GM12878 (cell line): ENCODE measurements around the gene CCL22. TPM values are rescaled to one million over a fixed set of nuclear protein-coding genes. Genes with fewer than 3 reads are reported as not detected.

Experiments used
- ATAC-seq: fragments of 200-7000 bp; cut with Tn5 transposase; 3 replicates; pipeline ENCODE4 v1.9.1; 2020; ENCODE audit warnings: mild to moderate bottlenecking, moderate library complexity
- BruUV-seq: library from RNA; stranded (reverse); fragments of 400-500 nt; replicated peaks from 2 replicates; lab custom pipeline; 2021; lab: Mats Ljungman, UMichigan
- CTCF ChIA-PET: fragments of 300-600 bp; sonication (Branson Sonifier 250); formaldehyde crosslinking; extraction: SDS; loops from one replicate; lab custom pipeline; 2021; ENCODE audit warnings: inconsistent platforms; lab: Yijun Ruan, JAX
- POLR2A ChIA-PET: fragments of 350-600 bp; formaldehyde crosslinking; extraction: SDS; loops from one replicate; lab custom pipeline; 2021; ENCODE audit warnings: inconsistent platforms; lab: Charles Lee
- RAD21 ChIA-PET: fragments of 300-600 bp; sonication (Branson Sonifier 250); formaldehyde crosslinking; loops from one replicate; lab custom pipeline; 2023; ENCODE audit warnings: antibody characterized with exemption; ENCODE audit not compliant: unreplicated experiment; lab: Charles Lee
- SMC1A ChIA-PET: fragments of 300-600 bp; sonication (Branson Sonifier 250); formaldehyde crosslinking; loops from one replicate; lab custom pipeline; 2023; ENCODE audit not compliant: unreplicated experiment, uncharacterized antibody; lab: Charles Lee
- DNase-seq: peaks from one replicate; pipeline ENCODE4 v3.0.0-alpha.2; 2011; ENCODE audit warnings: low read depth, low spot score
- FAIRE-seq: peaks from 3 replicates; lab custom pipeline; 2011; peaks lifted over from hg19 to GRCh38; lab: Jason Lieb, UNC
- H2AFZ ChIP-seq: 2 replicates; pipeline ENCODE4 v1.6.0; 2011; ENCODE audit warnings: low read depth, low read length, control low read depth; ENCODE audit not compliant: control insufficient read depth
- H3K27ac ChIP-seq: 2 replicates; pipeline ENCODE4 v1.5.1; 2011; ENCODE audit warnings: control low read depth; ENCODE audit not compliant: control insufficient read depth, insufficient read depth
- H3K27me3 ChIP-seq, 2 experiments: replicated peaks in 1 of 2; 2 replicates each; pipeline versions ENCODE4 v1.6.0 to v1.6.1; 2011; ENCODE audit warnings: low read length in 1 of 2; ENCODE audit not compliant: control insufficient read depth in 2 of 2, insufficient read depth in 2 of 2
- H3K36me3 ChIP-seq, 2 experiments: 2 replicates each; pipeline ENCODE4 v1.5.1; 2011; ENCODE audit warnings: low read length in 1 of 2; ENCODE audit not compliant: control insufficient read depth in 2 of 2, insufficient read depth in 2 of 2
- H3K4me1 ChIP-seq: 2 replicates; pipeline ENCODE4 v1.6.1; 2011; ENCODE audit warnings: mild to moderate bottlenecking, low read length, moderate library complexity, mixed read lengths; ENCODE audit not compliant: control insufficient read depth, insufficient read depth
- H3K4me2 ChIP-seq: 2 replicates; pipeline ENCODE4 v1.6.0; 2011; ENCODE audit warnings: control low read depth; ENCODE audit not compliant: control insufficient read depth, insufficient read depth
- H3K4me3 ChIP-seq: fragments of 200-600 bp; sonication (generic); 2 replicates; pipeline ENCODE4 v1.5.1; 2016
- H3K79me2 ChIP-seq: 2 replicates; pipeline ENCODE4 v1.6.0; 2011; ENCODE audit warnings: low read length; ENCODE audit not compliant: control insufficient read depth, insufficient read depth
- H3K9ac ChIP-seq: 2 replicates; pipeline ENCODE4 v1.8.0; 2011; ENCODE audit warnings: low read length, control low read depth, mixed read lengths; ENCODE audit not compliant: control insufficient read depth, insufficient read depth
- H3K9me3 ChIP-seq: replicated peaks from 3 replicates; pipeline ENCODE4 v1.5.1; 2011; ENCODE audit warnings: mild to moderate bottlenecking, low read length; ENCODE audit not compliant: control insufficient read depth, insufficient read depth
- H4K20me1 ChIP-seq: 2 replicates; pipeline ENCODE4 v1.6.0; 2011; ENCODE audit not compliant: control insufficient read depth, insufficient read depth
- BCLAF1 ChIP-seq: fragments of 450-650 bp; IDR thresholded peaks from 2 replicates; pipeline ENCODE4 v1.6.1; 2017; ENCODE audit warnings: antibody characterized with exemption, mild to moderate bottlenecking, moderate library complexity
- EED ChIP-seq: sonication (generic); IDR thresholded peaks from 2 replicates; pipeline ENCODE4 v1.6.1; 2016; ENCODE audit warnings: antibody characterized with exemption, low read depth
- KDM1A ChIP-seq: fragments of 200-600 bp; sonication (generic); IDR thresholded peaks from 2 replicates; pipeline ENCODE4 v1.6.1; 2016; ENCODE audit warnings: borderline replicate concordance
- MLLT1 ChIP-seq: fragments of 450-650 bp; IDR thresholded peaks from 2 replicates; pipeline ENCODE4 v1.6.1; 2016; ENCODE audit warnings: mild to moderate bottlenecking
- MXI1 ChIP-seq: fragments of 150-350 bp; IDR thresholded peaks from 2 replicates; pipeline ENCODE4 v1.6.1; 2011; ENCODE audit warnings: low read depth, mild to moderate bottlenecking, inconsistent platforms, low read length, improper control_type of control experiment
- NRF1 ChIP-seq: conservative IDR thresholded peaks from 2 replicates; pipeline ENCODE4 v1.6.1; 2011; ENCODE audit warnings: mild to moderate bottlenecking, low read depth, low read length, improper control_type of control experiment
- RAD51 ChIP-seq: fragments of 450-650 bp; IDR thresholded peaks from 2 replicates; pipeline ENCODE4 v1.6.1; 2016; ENCODE audit warnings: moderate library complexity, mild to moderate bottlenecking, inconsistent platforms
- RELA ChIP-seq: fragments of 450-650 bp; IDR thresholded peaks from 2 replicates; pipeline ENCODE4 v1.8.0; 2014; ENCODE audit warnings: borderline replicate concordance; ENCODE audit not compliant: partially characterized antibody
- SMAD1 ChIP-seq: fragments of 450-650 bp; IDR thresholded peaks from 2 replicates; pipeline ENCODE4 v1.6.1; 2018; ENCODE audit warnings: mild to moderate bottlenecking, low read depth; ENCODE audit not compliant: partially characterized antibody
- SMARCA5 ChIP-seq: fragments of 450-650 bp; IDR thresholded peaks from 2 replicates; pipeline ENCODE4 v1.6.1; 2017; ENCODE audit warnings: mild to moderate bottlenecking
- ZNF24 ChIP-seq: fragments of 450-650 bp; IDR thresholded peaks from 2 replicates; pipeline ENCODE4 v1.6.1; 2017; ENCODE audit warnings: antibody characterized with exemption, mild to moderate bottlenecking
- ZNF384 ChIP-seq: IDR thresholded peaks from 2 replicates; pipeline ENCODE4 v1.6.1; 2012; ENCODE audit warnings: low read depth, mild to moderate bottlenecking, low read length, improper control_type of control experiment, borderline replicate concordance
- ZZZ3 ChIP-seq: IDR thresholded peaks from 2 replicates; pipeline ENCODE4 v1.6.1; 2011; ENCODE audit warnings: low read depth; ENCODE audit not compliant: control insufficient read depth, insufficient read length
- WGBS: methylation state at CpG from one replicate; pipeline ENCODE4 v1.1.6; 2016; ENCODE audit warnings: low lambda C conversion rate; ENCODE audit not compliant: insufficient replicate concordance, insufficient coverage; ENCODE audit errors: missing lambda C conversion rate; 5-methylcytosine and 5-hydroxymethylcytosine counted together
- in situ Hi-C: fragments of 300-500 bp; cut with MboI; formaldehyde crosslinking; loops from 9 replicates; pipeline ENCODE4 v1.14.3; 2018; ENCODE audit warnings: mixed read lengths
- intact Hi-C: fragments of 100-400 bp; cut with micrococcal nuclease; formaldehyde crosslinking; loops from one replicate; pipeline ENCODE4 v1.14.2; 2022; ENCODE audit not compliant: unreplicated experiment
- polyA plus RNA-seq, 11 experiments: library from polyadenylated mRNA; depleted of rRNA in 4 of 11; unstranded in 6 of 11; stranded (reverse) in 5 of 11; fragments of >200 nt; fragmentation: Nextera tagmentation in 4 of 11; fragmentation: Illumina TruSeq in 1 of 11; extraction: Ambion mirVana in 4 of 11; extraction: Trizol in 1 of 11; gene quantifications; 1 replicate in 1 of 11; 2 replicates in 10 of 11; pipeline versions ENCODE4 v1.2.1 to v1.2.3, GENCODE V29; 2011 to 2016; ENCODE audit warnings: inconsistent platforms in 2 of 11, missing spikeins in 2 of 11, low read depth in 1 of 11
- total RNA-seq, 4 experiments: library from RNA; depleted of rRNA in 3 of 4; stranded (reverse); fragments of >200 nt in 3 of 4; fragmentation: Illumina TruSeq in 1 of 4; extraction: Trizol in 1 of 4; gene quantifications; 2 replicates each; pipeline versions ENCODE4 v1.2.1 to v1.2.3, GENCODE V29; 2013 to 2021
- TF ChIP-seq, protein P1 (sequence below): fragments of 450-650 bp; IDR thresholded peaks from 2 replicates; pipeline ENCODE4 v1.6.1; 2017; ENCODE audit warnings: mild to moderate bottlenecking, low read depth, inconsistent platforms; ENCODE audit not compliant: poor library complexity, severe bottlenecking
- TF ChIP-seq, protein P2 (sequence below): IDR thresholded peaks from 2 replicates; pipeline ENCODE4 v1.6.1; 2011; ENCODE audit warnings: low read depth, low read length, improper control_type of control experiment, borderline replicate concordance

Gene CCL22
- total and polyA plus RNA-seq, 10 of the 15 experiments (the other 5 are each of a cell fraction or from before 2014, with no cell fraction given): 38.0 to 704 (median 349) TPM

DNA sequence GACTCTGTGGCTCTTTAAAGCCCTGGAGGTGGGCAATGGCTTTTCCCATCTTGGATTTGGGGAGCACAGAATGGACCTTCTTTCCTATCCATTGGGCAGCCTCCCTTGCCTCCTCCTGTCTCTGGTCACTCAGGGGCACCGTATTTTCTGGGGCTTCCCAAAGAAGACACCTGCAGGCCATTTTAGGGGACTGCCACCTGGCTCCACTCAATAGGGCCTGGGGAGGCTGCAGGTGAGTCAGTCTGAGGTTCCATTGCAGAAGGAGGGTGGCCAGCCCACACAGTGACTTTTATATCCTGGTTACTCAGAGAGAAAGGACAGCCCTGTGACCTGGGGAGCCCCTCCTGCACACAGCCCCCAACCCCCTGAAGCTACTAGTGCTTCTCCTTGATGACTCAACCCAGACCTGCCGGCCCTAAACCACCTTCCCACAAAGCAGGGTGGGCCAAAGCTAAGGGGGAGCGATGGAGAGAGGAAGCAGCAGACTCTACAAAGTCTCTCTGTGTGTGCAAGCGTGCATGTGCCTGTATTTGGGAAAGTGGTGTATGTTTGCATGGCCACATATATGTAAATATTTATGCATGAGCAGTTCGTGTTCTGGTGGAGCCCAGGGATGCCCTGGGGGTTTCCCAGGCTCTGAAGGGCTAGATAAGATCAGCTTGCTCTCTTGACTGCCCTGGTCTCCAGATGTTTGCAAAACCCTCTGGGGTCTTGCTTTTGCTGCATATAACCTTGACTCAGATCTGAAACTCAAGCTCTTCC lies 18.7 kb downstream of the CCL22 start (continued):
- TF ChIP-seq, protein P1, sequence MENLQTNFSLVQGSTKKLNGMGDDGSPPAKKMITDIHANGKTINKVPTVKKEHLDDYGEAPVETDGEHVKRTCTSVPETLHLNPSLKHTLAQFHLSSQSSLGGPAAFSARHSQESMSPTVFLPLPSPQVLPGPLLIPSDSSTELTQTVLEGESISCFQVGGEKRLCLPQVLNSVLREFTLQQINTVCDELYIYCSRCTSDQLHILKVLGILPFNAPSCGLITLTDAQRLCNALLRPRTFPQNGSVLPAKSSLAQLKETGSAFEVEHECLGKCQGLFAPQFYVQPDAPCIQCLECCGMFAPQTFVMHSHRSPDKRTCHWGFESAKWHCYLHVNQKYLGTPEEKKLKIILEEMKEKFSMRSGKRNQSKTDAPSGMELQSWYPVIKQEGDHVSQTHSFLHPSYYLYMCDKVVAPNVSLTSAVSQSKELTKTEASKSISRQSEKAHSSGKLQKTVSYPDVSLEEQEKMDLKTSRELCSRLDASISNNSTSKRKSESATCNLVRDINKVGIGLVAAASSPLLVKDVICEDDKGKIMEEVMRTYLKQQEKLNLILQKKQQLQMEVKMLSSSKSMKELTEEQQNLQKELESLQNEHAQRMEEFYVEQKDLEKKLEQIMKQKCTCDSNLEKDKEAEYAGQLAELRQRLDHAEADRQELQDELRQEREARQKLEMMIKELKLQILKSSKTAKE: peak; percentile 64
- TF ChIP-seq MLLT1 (peak; percentile 71; the same call in 1 of the 2 replicates), ZNF384 (no peak), EED (peak; percentile 95), KDM1A (no peak)

- intact Hi-C loops: no loop called here
- no peak for DNase-seq
- no peak overlapping the region for H3K9ac ChIP-seq
- no TSS peak for BruUV-seq
- no peaks in the 10 kb centered on the region for H3K27me3 ChIP-seq
- WGBS: 94% methylated on average over 10 of the region's 10 CpGs
- ChIA-PET POLR2A (interaction anchor here (3.2 kb wide), 1 partner anchor 7 kb away, joined by 30 read pairs; no protein-coding TSS in a partner anchor), CTCF (interaction anchor here (1.2 to 2.6 kb wide), 4 partner anchors 11 to 77 kb away, joined by 3 to 19 read pairs (median 8); no protein-coding TSS in a partner anchor), RAD21 (interaction anchor here (3.8 kb wide), 1 partner anchor 78 kb away, joined by 40 read pairs; no protein-coding TSS in a partner anchor), SMC1A (interaction anchor here (2.8 to 3.2 kb wide), 2 partner anchors 38 to 77 kb away, joined by 22 to 23 read pairs; no protein-coding TSS in a partner anchor)
- no peak overlapping the region for H3K4me3 ChIP-seq
- no peak overlapping the region for H2AFZ ChIP-seq
- H4K20me1 ChIP-seq: no peaks in the 10 kb centered on the region
- H3K4me1 ChIP-seq: peaks cover 51% of the 10 kb centered on the region
- H3K9me3 ChIP-seq: no peaks in the 10 kb centered on the region
- H3K79me2 ChIP-seq: no peaks in the 10 kb centered on the region
- in situ Hi-C loops: no loop called here
- FAIRE-seq: no peak
- no peak overlapping the region for H3K27ac ChIP-seq
- ATAC-seq: no peak
- H3K36me3 ChIP-seq: no peaks in the 10 kb centered on the region
- H3K4me2 ChIP-seq: no peak overlapping the region
- TF ChIP-seq BCLAF1: no peak
- TF ChIP-seq MXI1: no peak
- TF ChIP-seq ZNF24: no peak
- no peak for TF ChIP-seq SMARCA5
- TF ChIP-seq NRF1: no peak
- TF ChIP-seq, protein P2, sequence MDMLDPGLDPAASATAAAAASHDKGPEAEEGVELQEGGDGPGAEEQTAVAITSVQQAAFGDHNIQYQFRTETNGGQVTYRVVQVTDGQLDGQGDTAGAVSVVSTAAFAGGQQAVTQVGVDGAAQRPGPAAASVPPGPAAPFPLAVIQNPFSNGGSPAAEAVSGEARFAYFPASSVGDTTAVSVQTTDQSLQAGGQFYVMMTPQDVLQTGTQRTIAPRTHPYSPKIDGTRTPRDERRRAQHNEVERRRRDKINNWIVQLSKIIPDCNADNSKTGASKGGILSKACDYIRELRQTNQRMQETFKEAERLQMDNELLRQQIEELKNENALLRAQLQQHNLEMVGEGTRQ: no peak
- TF ChIP-seq RELA: no peak
- no peak for TF ChIP-seq RAD51
- no peak for TF ChIP-seq SMAD1
- no peak for TF ChIP-seq ZZZ3
These were observed 21.0 kb downstream of the CCL22 start for GRCh38 chr16:57379579-57379978.
